Measurements from ENCODE around the gene LOC101059915.
"Not testable (repeated sequence)": the region's sequence is repeated elsewhere in the genome, so short reads cannot be mapped to it uniquely, and the experiment has no call there.

LOC101059915 gene

DNA sequence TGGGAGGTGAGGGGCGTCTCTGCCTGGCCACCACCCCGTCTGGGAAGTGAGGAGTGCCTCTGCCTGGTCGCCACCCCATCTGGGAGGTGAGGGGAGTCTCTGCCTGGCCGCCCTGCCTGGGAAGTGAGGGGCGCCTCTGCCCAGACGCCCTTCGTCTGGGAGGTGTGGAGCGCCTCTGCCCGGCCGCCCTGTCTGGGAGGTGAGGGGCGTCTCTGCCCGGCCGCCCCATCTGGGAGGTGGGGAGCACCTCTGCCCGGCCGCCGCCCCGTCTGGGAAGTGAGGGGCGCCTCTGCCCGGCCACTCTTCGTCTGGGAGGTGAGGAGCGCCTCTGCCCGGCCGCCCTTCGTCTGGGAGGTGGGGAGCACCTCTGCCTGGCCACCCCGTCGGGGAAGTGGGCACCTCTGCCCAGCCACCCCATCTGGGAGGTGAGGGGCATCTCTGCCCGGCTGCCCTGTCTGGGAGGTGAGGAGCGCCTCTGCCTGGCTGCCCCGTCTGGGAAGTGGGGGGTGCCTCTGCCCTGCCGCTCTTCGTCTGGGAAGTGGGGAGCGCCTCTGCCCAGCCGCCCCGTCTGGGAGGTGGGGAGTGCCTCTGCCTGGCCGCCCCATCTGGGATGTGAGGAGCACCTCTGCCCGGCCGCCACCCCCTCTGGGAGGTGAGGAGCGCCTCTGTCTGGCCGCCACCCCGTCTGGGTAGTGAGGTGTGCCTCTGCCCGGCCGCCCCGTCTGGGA, 8.9 kb downstream of the LOC101059915 start:
- not testable (repeated sequence) for DNase-seq

GRCh38 chrX:71677195-71677594, 9.8 kb downstream of the LOC101059915 start:
- DNase-seq = not testable (repeated sequence)

DNA sequence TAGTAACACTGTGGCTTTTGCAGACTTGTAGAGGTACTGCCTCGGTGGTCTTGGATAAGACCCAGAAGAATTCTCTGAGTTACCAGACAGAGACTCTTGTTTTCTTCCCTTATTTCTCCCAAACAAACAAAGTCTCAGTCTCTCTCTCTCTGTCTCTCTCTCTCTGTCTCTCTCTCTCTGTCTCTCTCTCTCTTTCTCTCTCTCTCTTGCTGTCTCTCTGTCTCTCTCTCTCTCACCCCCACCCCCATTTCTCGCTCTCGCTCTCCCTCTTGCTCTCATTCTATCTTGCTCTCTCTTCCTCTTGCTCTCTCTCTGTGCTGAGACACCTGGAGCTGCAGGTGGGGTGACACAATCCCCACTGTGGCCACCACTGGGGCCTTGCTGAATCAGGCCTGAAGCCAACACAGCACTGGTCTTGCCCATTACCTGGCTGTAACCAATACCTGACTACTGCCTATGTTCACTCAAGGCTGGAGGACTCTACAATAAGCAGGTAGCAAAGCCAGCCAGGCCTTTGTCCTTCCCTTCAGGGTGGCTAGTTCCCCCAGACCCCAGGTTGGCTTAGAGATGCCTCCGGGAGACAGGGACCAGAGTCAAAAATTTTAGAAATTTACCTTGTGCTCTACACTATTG, 12.3 kb downstream of the LOC101059915 start:
- no peak for DNase-seq

GRCh38 chrX:71696641-71697465, 29.5 kb downstream of the LOC101059915 start:
- not testable (repeated sequence) for DNase-seq

DNA sequence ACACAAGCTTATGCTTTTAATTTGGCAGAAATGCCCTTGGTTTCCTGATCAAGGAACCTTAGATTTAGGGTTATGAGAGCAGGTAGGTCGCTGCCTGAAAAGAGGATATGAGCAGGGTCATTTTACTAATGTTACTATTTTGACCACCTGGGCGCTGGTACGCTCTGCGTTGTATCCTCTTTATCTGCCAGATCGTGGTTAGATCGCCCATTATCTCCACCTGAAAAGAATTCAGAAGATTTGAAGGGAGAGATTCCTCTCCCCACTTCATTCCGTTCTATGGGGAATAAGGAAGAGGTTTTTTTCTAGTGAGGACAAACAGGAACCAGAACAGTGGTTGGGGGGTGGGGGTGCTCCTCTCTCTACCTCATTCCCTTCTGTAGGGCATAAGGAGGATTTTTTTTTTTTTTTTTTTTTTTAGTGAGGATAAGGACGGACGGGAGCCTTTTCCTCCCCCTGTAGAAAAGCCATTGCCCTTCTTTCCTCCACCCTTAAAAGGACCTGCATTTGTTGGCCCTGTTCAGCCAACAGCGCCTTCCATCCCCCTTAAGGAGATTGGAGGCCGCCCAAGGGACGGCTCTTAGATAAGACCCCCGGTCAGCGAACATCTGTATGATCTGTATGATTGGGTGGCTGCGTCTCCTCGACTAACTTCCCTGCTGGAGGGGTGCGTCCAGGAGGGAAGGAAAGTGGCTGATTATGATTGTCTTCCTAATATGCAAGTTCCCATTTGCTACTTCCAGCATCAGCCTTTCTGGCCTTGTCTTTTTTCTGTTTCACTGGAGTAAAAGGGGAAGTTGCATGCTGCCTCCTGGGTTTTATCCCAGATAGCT, 30.3 kb downstream of the LOC101059915 start:
- not testable (repeated sequence) for DNase-seq

GRCh38 chrX:71698299-71699022, 31.1 kb downstream of the LOC101059915 start:
- DNase-seq = not testable (repeated sequence)

GRCh38 chrX:71699023-71699344, 31.6 kb downstream of the LOC101059915 start:
- DNase-seq = not testable (repeated sequence)

DNA sequence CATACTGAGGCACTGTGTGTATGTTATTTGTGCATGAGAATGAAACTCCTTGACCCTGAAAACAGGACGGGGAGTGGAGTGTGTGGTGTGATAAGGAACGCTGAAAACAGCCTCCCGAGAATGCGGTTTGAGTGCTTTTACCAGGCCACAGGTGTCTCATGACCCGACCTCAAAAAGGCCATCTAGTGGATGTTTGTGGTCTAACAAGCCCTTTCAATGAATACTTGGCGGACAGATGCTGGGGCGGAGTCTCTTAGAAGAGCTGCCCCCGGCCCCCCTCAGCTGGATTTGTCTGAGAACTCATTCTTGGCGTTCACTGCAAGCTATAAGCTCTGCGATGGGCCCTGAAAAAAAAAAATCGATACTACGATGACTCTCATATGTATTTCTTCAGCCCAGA, 35.5 kb downstream of the LOC101059915 start:
- not testable (repeated sequence) for DNase-seq

- not testable (repeated sequence) for DNase-seq
Measured at GRCh38 chrX:71714064-71714463, 46.7 kb downstream of the LOC101059915 start.

DNA sequence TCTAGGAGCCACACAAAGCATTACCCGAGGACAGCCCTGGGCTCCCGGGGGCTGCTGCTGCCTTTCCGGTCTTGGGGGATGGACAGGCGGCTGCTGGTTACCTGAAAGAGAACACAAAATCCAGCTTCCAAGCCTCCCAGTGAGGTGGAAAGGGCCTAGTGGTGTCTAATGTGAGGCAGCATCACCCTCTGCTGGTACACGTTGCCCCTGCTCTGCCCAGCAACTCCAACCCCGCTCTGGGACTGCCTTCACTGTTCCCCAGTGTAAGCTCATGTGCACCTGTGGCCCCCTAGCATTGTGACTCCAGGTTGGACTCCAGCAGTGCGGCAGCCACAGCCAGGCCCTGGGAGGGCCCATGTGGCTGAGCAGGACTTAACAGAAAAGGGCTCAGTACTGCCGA, 48.2 kb downstream of the LOC101059915 start:
- DNase-seq = not testable (repeated sequence)

DNA sequence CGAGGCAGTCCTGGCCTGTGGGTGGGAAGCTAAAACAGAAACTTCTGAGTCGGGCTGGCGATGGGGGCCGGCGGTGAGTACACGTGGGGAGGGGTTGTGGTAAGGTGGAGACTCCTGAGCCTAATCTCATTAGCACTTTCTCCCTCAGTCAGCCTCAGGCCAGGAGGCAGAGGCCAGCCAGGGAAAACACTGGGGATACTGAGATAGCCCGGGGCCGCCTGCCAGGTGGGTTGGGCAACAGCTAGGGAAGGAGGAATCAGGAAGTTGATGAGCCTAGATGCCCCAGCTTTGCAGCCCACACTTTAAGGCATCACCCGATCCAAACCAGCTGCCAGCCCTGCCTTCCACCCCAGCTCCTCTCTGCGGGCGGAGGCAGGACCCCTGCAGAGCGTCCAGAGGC, 49.0 kb downstream of the LOC101059915 start:
- DNase-seq = not testable (repeated sequence)

DNA sequence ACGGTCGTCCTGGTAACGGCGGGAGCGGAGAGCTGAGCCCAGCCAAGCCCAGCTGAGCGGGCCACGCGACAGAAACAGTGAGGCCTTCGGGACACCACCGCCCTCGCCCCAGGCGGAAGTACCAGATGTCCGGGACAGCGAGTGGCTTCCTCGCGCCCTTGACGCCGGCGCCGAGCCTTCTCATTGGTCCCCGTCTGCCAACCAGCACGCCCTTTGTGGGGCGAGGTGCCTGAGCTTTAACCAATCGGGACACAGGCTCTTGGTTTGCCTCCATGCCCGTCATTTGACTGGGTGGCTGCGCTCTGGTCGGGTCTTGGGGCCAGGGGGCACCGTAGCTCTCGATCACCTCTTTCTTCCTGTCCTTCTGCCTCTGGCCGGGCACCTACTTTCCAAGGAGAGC, 50.8 kb downstream of the LOC101059915 start, which contains the start of gene CXorf49:
TSS of gene CXorf49 (minus strand) at position 101 of the 400 bp plus-strand sequence. CDS start 134 bp downstream, outside the sequence.
- DNase-seq = not testable (repeated sequence)

DNA sequence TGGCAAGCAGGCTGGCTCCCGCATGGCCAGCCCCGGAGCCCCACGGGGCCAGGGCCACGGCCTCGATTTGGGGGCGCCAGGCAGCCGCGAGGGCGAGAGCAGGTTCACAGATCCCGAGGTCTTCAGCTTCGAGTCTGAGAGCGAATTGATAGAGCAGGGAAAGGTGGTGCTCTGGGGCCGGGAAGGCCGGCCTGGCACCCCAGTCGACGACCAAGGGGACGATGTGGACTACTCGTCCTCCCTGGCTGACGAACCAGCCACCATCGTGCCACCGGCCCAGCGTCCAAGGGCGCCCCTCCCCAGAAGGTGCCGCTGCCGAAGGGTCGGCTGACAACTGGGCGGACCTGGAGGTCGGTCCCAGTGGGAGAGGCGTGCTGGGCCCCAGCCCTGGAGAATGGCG, 51.8 kb downstream of the LOC101059915 start:
- DNase-seq = not testable (repeated sequence)

- DNase-seq = not testable (repeated sequence)
Measured at GRCh38 chrX:71720289-71720886, 53.0 kb downstream of the LOC101059915 start.
